GM23338 (cell line): ENCODE measurements around the gene SV2C. TPM values are rescaled to one million over a fixed set of nuclear protein-coding genes. Genes with fewer than 3 reads are reported as not detected.
A peak's percentile ranks its signal among the peaks of the same experiment; 100 is the strongest.

ENCODE experiments used
- ATAC-seq: fragments of 200-7000 bp; cut with Tn5 transposase; 3 replicates; pipeline ENCODE4 v1.9.1; 2020
- DNase-seq: peaks from one replicate; pipeline ENCODE4 v3.0.0-alpha.2; 2015; ENCODE audit warnings: low spot score
- H2AFZ ChIP-seq: fragments of 200-600 bp; sonication (generic); 2 replicates; pipeline ENCODE4 v1.8.0; 2016; ENCODE audit warnings: antibody characterized with exemption, mild to moderate bottlenecking, moderate library complexity
- H3F3A ChIP-seq: fragments of 200-600 bp; sonication (generic); replicated peaks from 2 replicates; pipeline ENCODE4 v1.8.0; 2017; ENCODE audit warnings: antibody characterized with exemption, mixed run types, low read depth
- H3K27ac ChIP-seq: fragments of 200-600 bp; sonication (generic); 2 replicates; pipeline ENCODE4 v1.6.1; 2016; ENCODE audit warnings: low read depth
- H3K27me3 ChIP-seq: fragments of 200-600 bp; sonication (generic); 2 replicates; pipeline ENCODE4 v1.8.0; 2016; ENCODE audit warnings: mild to moderate bottlenecking, mixed run types, moderate library complexity; ENCODE audit not compliant: insufficient read depth
- H3K36me3 ChIP-seq: fragments of 200-600 bp; sonication (generic); 2 replicates; pipeline ENCODE4 v1.8.0; 2016; ENCODE audit warnings: mild to moderate bottlenecking; ENCODE audit not compliant: insufficient read depth
- H3K4me1 ChIP-seq: fragments of 200-600 bp; sonication (generic); 2 replicates; pipeline ENCODE4 v1.8.0; 2016; ENCODE audit warnings: mild to moderate bottlenecking, moderate library complexity; ENCODE audit not compliant: insufficient read depth
- H3K4me2 ChIP-seq: fragments of 200-600 bp; sonication (generic); 2 replicates; pipeline ENCODE4 v1.7.1; 2017; ENCODE audit warnings: mixed run types
- H3K4me3 ChIP-seq: fragments of 200-600 bp; sonication (generic); 2 replicates; pipeline ENCODE4 v1.6.1; 2016; ENCODE audit warnings: mixed run types
- H3K79me2 ChIP-seq: fragments of 200-600 bp; sonication (generic); replicated peaks from 2 replicates; pipeline ENCODE4 v1.8.0; 2017; ENCODE audit warnings: mild to moderate bottlenecking; ENCODE audit not compliant: insufficient read depth
- H3K9me2 ChIP-seq: fragments of 200-600 bp; sonication (generic); 2 replicates; pipeline ENCODE4 v1.8.0; 2017; ENCODE audit not compliant: insufficient read depth
- H4K20me1 ChIP-seq: fragments of 200-600 bp; sonication (generic); replicated peaks from 2 replicates; pipeline ENCODE4 v1.8.0; 2017; ENCODE audit warnings: mild to moderate bottlenecking; ENCODE audit not compliant: insufficient read depth
- H3K27ac Mint-ChIP-seq: 2 replicates; pipeline ENCODE4 v1.8.0; 2020; ENCODE audit warnings: inconsistent platforms, mild to moderate bottlenecking, moderate library complexity, mixed read lengths
- H3K27me3 Mint-ChIP-seq: 3 replicates; pipeline ENCODE4 v1.8.0; 2022; ENCODE audit warnings: low read depth, mild to moderate bottlenecking, moderate library complexity, mixed read lengths, inconsistent platforms; ENCODE audit not compliant: insufficient read depth, poor library complexity
- H3K36me3 Mint-ChIP-seq: 3 replicates; pipeline ENCODE4 v1.8.0; 2021; ENCODE audit warnings: low read depth, mild to moderate bottlenecking, inconsistent platforms, moderate library complexity, mixed read lengths
- H3K4me1 Mint-ChIP-seq: 3 replicates; pipeline ENCODE4 v1.8.0; 2020; ENCODE audit warnings: mild to moderate bottlenecking, inconsistent platforms, mixed read lengths
- H3K4me3 Mint-ChIP-seq: 3 replicates; pipeline ENCODE4 v1.8.0; 2021; ENCODE audit warnings: moderate library complexity, mild to moderate bottlenecking, inconsistent platforms, mixed read lengths
- H3K9me3 Mint-ChIP-seq: 3 replicates; pipeline ENCODE4 v1.8.0; 2020; ENCODE audit warnings: moderate library complexity, mild to moderate bottlenecking, inconsistent platforms, mixed read lengths
- CTCF ChIP-seq, 2 experiments: fragments of 200-600 bp in 1 of 2; sonication (generic) in 1 of 2; conservative IDR thresholded peaks; 2 replicates each; pipeline versions ENCODE4 v1.5.1 to v1.6.1; 2016 to 2017; ENCODE audit warnings: antibody characterized with exemption in 2 of 2, low read depth in 2 of 2, mild to moderate bottlenecking in 2 of 2, moderate library complexity in 1 of 2
- ETS1 ChIP-seq: IDR thresholded peaks from 2 replicates; pipeline ENCODE4 v1.6.1; 2016; ENCODE audit warnings: antibody characterized with exemption
- EZH2 ChIP-seq: fragments of 200-600 bp; sonication (generic); IDR thresholded peaks from one replicate; pipeline ENCODE4 v1.8.0; 2017; ENCODE audit warnings: antibody characterized with exemption, mild to moderate bottlenecking, low read depth; ENCODE audit not compliant: unreplicated experiment
- ZNF331 ChIP-seq: fragments of 250-450 bp; sonication (Bioruptor Pico); IDR thresholded peaks from 2 replicates; pipeline ENCODE4 v1.5.0; 2020; ENCODE audit warnings: low read depth, mild to moderate bottlenecking, moderate library complexity
- ZNF462 ChIP-seq: fragments of 250-450 bp; sonication (Bioruptor Pico); IDR thresholded peaks from 2 replicates; pipeline ENCODE4 v1.5.0; 2020; ENCODE audit warnings: mild to moderate bottlenecking, moderate library complexity
- polyA plus RNA-seq: library from polyadenylated mRNA; unstranded; fragments of >200 nt; fragmentation: Nextera tagmentation; extraction: Ambion mirVana; gene quantifications from 2 replicates; pipeline ENCODE4 v1.2.1, GENCODE V29; 2016
- total RNA-seq: library from RNA; depleted of rRNA; stranded (reverse); fragments of >200 nt; shearing (Covaris generic); gene quantifications from 2 replicates; pipeline ENCODE4 v1.2.3, GENCODE V29; 2014

SV2C gene
- total and polyA plus RNA-seq, 2 experiments from 2014 or later = 0.05 to 0.07 TPM

GRCh38 chr5:76383126-76383832 lies 300.1 kb downstream of the SV2C start (continued):
- TF ChIP-seq ZNF462 = no peak

GRCh38 chr5:76384189-76384588 lies 301.0 kb downstream of the SV2C start:
- Mint-ChIP-seq H3K4me3 (no peak overlapping the region), H3K27me3 (no peaks in the 10 kb centered on the region), H3K4me1 (peaks cover 19% of the 10 kb centered on the region), H3K36me3 (no peaks in the 10 kb centered on the region; the same call in 2 of the 3 replicates), H3K9me3 (no peaks in the 10 kb centered on the region; the same call in 2 of the 3 replicates), H3K27ac (no peak overlapping the region)
- H3K9me2 ChIP-seq = no peaks in the 10 kb centered on the region
- H3K27me3 ChIP-seq = no peaks in the 10 kb centered on the region
- H3K4me2 ChIP-seq = no peak overlapping the region
- H3K4me1 ChIP-seq = peaks cover 9% of the 10 kb centered on the region
- peak; percentile 63 for ATAC-seq
- no peaks in the 10 kb centered on the region for H4K20me1 ChIP-seq
- H3F3A ChIP-seq = no peaks in the 10 kb centered on the region
- H2AFZ ChIP-seq = 0 out of 2 replicates have a peak overlapping the region, but pooled peaks have one; percentile 74
- no peak overlapping the region for H3K27ac ChIP-seq
- no peaks in the 10 kb centered on the region; the same call in 1 of the 2 replicates for H3K36me3 ChIP-seq
- DNase-seq = peak; percentile 21
- H3K4me3 ChIP-seq = no peak overlapping the region
- H3K79me2 ChIP-seq = no peaks in the 10 kb centered on the region
- TF ChIP-seq ETS1 (no peak), ZNF331 (CRISPR knock-in tag) (no peak), CTCF (conservative IDR thresholded peaks at IDR 0.05; ENCODE audit: low read depth in 2 of 2) (no peak), ZNF462 (no peak), EZH2 (no peak)
